ENCODE results near the gene KLC1. TPM values are rescaled to one million over a fixed set of nuclear protein-coding genes. Genes with fewer than 3 reads are reported as not detected.

Gene KLC1
- total and polyA plus RNA-seq, 2 of the 8 experiments (the other 6 are each of a cell fraction or from before 2014, with no cell fraction given), result 84.6 to 134 TPM

DNA sequence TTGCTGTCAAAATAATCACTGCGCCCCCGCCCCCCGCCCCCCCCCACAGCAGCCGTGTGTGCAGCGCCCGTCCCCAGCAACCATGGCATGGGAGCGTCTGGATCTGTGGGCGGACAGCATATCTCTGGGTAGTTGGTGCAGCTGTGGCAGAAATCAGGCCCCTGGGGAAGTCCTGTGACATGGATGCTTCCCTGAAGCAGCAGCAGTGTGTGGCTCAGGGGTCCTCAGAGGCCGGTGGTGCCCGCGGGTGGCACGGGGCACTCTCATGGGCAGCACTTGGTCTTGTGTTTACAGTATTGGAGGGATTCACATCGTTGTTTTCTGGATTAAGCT, 67.0 kb downstream of the KLC1 start (continued):
- TF ChIP-seq CHD7 (IDR thresholded peaks at IDR 0.05; ENCODE audit: insufficient replicate concordance, low read length) (no peak), POLR2AphosphoS5 (IDR thresholded peaks at IDR 0.05; ENCODE audit: low read depth, low read length) (no peak), POLR2A (IDR thresholded peaks at IDR 0.05; ENCODE audit: control extremely low read depth in 1 of 2, low read depth in 2 of 2, low read length in 2 of 2) (no peak; a peak in 1 of 3 replicates), KDM4A (IDR thresholded peaks at IDR 0.05; ENCODE audit: low read depth, low read length, severe bottlenecking) (no peak)
